CD4-positive, alpha-beta T cell (primary cell): Measurements from ENCODE around the gene TRABD2B. TPM values are rescaled to one million over a fixed set of nuclear protein-coding genes. Genes with fewer than 3 reads are reported as not detected.

ENCODE experiments used
- ATAC-seq: fragments of 200-7000 bp; cut with Tn5 transposase; one replicate; pipeline ENCODE4 v1.10.0; 2022; ENCODE audit warnings: mild to moderate bottlenecking; ENCODE audit not compliant: poor library complexity
- CTCF ChIA-PET: fragments of 350-600 bp; sonication (Branson Sonifier 250); formaldehyde crosslinking; loops from one replicate; lab custom pipeline; 2021; ENCODE audit warnings: antibody characterized with exemption, inconsistent platforms; lab: Charles Lee
- POLR2A ChIA-PET: fragments of 350-600 bp; sonication (Branson Sonifier 250); formaldehyde crosslinking; loops from one replicate; lab custom pipeline; 2021; ENCODE audit warnings: antibody characterized with exemption, inconsistent platforms; lab: Charles Lee
- DNase-seq, 14 experiments: peaks; one replicate each; pipeline ENCODE4 v3.0.0-alpha.2; 2013 to 2020; ENCODE audit warnings: mixed read lengths in 2 of 14
- H3K27ac ChIP-seq, 2 donors: one replicate each; pipeline versions ENCODE4 v1.5.1 to v1.7.0; 2013; ENCODE audit warnings: low read length in 2 of 2, low read depth in 1 of 2, mild to moderate bottlenecking in 1 of 2
- H3K27me3 ChIP-seq, 2 experiments: 1 replicate in 1 of 2; 2 replicates in 1 of 2; pipeline versions ENCODE4 v1.6.1 to v1.7.0; 2013; ENCODE audit warnings: low read length in 2 of 2, control low read depth in 1 of 2, mild to moderate bottlenecking in 1 of 2, moderate library complexity in 1 of 2; ENCODE audit not compliant: insufficient read depth in 2 of 2, control insufficient read depth in 1 of 2
- H3K36me3 ChIP-seq: one replicate; pipeline ENCODE4 v1.6.1; 2013; ENCODE audit warnings: low read length, control low read depth; ENCODE audit not compliant: insufficient read depth
- H3K4me1 ChIP-seq: one replicate; pipeline ENCODE4 v1.6.1; 2013; ENCODE audit warnings: low read length, control low read depth; ENCODE audit not compliant: insufficient read depth
- H3K4me3 ChIP-seq: one replicate; pipeline ENCODE4 v1.5.1; 2013; ENCODE audit warnings: mild to moderate bottlenecking, low read length, moderate library complexity
- H3K9me3 ChIP-seq, 2 experiments: 1 replicate in 1 of 2; 2 replicates in 1 of 2; pipeline versions ENCODE4 v1.6.1 to v1.7.0; 2013; ENCODE audit warnings: low read length in 2 of 2, mild to moderate bottlenecking in 2 of 2, control low read depth in 1 of 2, moderate library complexity in 1 of 2; ENCODE audit not compliant: control insufficient read depth in 1 of 2, insufficient read depth in 1 of 2
- H3K27ac Mint-ChIP-seq: one replicate; pipeline ENCODE4 v1.8.0; 2020; ENCODE audit warnings: mixed read lengths
- H3K27me3 Mint-ChIP-seq: one replicate; pipeline ENCODE4 v1.8.0; 2021; ENCODE audit warnings: mixed read lengths
- H3K36me3 Mint-ChIP-seq: one replicate; pipeline ENCODE4 v1.8.0; 2021; ENCODE audit warnings: low read depth, mixed read lengths
- H3K4me1 Mint-ChIP-seq: one replicate; pipeline ENCODE4 v1.8.0; 2021; ENCODE audit warnings: low read depth, mixed read lengths
- H3K4me3 Mint-ChIP-seq: one replicate; pipeline ENCODE4 v1.8.0; 2020; ENCODE audit warnings: mild to moderate bottlenecking, mixed read lengths
- H3K9me3 Mint-ChIP-seq: one replicate; pipeline ENCODE4 v1.8.0; 2020; ENCODE audit warnings: mixed read lengths
- intact Hi-C, 2 experiments: fragments of 100-400 bp; cut with DNase I in 1 of 2; cut with micrococcal nuclease in 1 of 2; formaldehyde crosslinking; loops; one replicate each; pipeline versions ENCODE4 v1.15.1 to v1.9.0; 2023 to 2025; cut with DNase I, micrococcal nuclease
- total RNA-seq, 174 experiments: library from RNA in 2 of 174; stranded (reverse) in 2 of 174; gene quantifications; one replicate each; pipeline ENCODE4 v1.2.3 and lab custom pipeline; 2021 to 2026
- TF ChIP-seq, protein P1 (sequence below): fragments of 200-600 bp; IDR thresholded peaks from one replicate; pipeline ENCODE4 v1.8.0; 2022; ENCODE audit warnings: antibody characterized with exemption, mild to moderate bottlenecking

The TRABD2B gene
- total RNA-seq, 2 experiments from 2014 or later = not detected

- Histone ChIP-seq H3K27ac (no peak overlapping the region), H3K27me3 (peaks cover 0 to 8% of the 10 kb centered on the region in 2 experiments), H3K9me3 (peaks cover 0 to 3% of the 10 kb centered on the region in 2 experiments), H3K36me3 (no peaks in the 10 kb centered on the region), H3K4me3 (no peak overlapping the region), H3K4me1 (no peaks in the 10 kb centered on the region)
- no peak for DNase-seq
- no peaks in the 10 kb centered on the region for H3K36me3 Mint-ChIP-seq
- H3K27ac Mint-ChIP-seq = no peak overlapping the region
- H3K4me3 Mint-ChIP-seq = no peak overlapping the region
- ATAC-seq = no peak
- ChIA-PET CTCF (no interaction called here), POLR2A (no interaction called here)
- no peaks in the 10 kb centered on the region for H3K4me1 Mint-ChIP-seq
- intact Hi-C loops = no loop called here
- TF ChIP-seq, protein P1, sequence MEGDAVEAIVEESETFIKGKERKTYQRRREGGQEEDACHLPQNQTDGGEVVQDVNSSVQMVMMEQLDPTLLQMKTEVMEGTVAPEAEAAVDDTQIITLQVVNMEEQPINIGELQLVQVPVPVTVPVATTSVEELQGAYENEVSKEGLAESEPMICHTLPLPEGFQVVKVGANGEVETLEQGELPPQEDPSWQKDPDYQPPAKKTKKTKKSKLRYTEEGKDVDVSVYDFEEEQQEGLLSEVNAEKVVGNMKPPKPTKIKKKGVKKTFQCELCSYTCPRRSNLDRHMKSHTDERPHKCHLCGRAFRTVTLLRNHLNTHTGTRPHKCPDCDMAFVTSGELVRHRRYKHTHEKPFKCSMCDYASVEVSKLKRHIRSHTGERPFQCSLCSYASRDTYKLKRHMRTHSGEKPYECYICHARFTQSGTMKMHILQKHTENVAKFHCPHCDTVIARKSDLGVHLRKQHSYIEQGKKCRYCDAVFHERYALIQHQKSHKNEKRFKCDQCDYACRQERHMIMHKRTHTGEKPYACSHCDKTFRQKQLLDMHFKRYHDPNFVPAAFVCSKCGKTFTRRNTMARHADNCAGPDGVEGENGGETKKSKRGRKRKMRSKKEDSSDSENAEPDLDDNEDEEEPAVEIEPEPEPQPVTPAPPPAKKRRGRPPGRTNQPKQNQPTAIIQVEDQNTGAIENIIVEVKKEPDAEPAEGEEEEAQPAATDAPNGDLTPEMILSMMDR = no peak
- H3K9me3 Mint-ChIP-seq = no peaks in the 10 kb centered on the region
- H3K27me3 Mint-ChIP-seq = peaks cover 8% of the 10 kb centered on the region
Measured at GRCh38 chr1:47886141-47886540, 111.0 kb downstream of the TRABD2B start.

- no peaks in the 10 kb centered on the region for H3K36me3 Mint-ChIP-seq
- POLR2A ChIA-PET = no interaction called here
- ATAC-seq = no peak
- Histone ChIP-seq H3K9me3 (peaks cover 0 to 3% of the 10 kb centered on the region in 2 experiments), H3K4me1 (no peaks in the 10 kb centered on the region), H3K36me3 (no peaks in the 10 kb centered on the region), H3K4me3 (no peak overlapping the region), H3K27ac (no peak overlapping the region), H3K27me3 (peaks cover 0 to 8% of the 10 kb centered on the region in 2 experiments)
- H3K9me3 Mint-ChIP-seq = no peaks in the 10 kb centered on the region
- intact Hi-C loops = no loop called here
- no peak for DNase-seq
- H3K27me3 Mint-ChIP-seq = peaks cover 8% of the 10 kb centered on the region
- H3K4me1 Mint-ChIP-seq = no peaks in the 10 kb centered on the region
- H3K27ac Mint-ChIP-seq = no peak overlapping the region
- TF ChIP-seq, protein P1 = no peak
- CTCF ChIA-PET = no interaction called here
- H3K4me3 Mint-ChIP-seq = no peak overlapping the region
Measured at GRCh38 chr1:47885062-47885830, 111.9 kb downstream of the TRABD2B start.

DNA sequence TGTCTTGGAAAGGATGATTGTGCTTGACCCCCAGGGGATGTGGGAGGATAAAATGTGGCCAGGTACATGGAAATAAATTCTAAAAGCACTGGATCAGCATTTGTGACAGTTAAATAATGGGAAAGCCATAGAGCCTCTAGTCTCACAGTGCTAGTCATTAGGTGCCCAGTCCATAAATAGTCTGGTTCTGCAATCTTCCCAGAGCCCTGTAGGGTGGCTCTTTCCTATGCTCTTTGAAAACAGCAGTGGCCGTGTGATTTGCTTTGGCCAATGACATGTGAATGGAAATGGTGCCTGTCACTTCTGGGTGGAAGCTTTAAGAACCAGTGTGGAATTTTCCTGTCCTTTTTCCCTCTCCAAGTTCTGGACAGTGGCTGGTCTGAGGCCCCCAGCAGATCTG is 113.2 kb downstream of the TRABD2B start:
- no peak overlapping the region for H3K27ac ChIP-seq
- intact Hi-C loops = no loop called here
- H3K27me3 Mint-ChIP-seq = peaks cover 8% of the 10 kb centered on the region
- CTCF ChIA-PET = no interaction called here
- no peaks in the 10 kb centered on the region for H3K9me3 Mint-ChIP-seq
- no peaks in the 10 kb centered on the region for H3K4me1 Mint-ChIP-seq
- no peak for DNase-seq
- no peak overlapping the region for H3K27ac Mint-ChIP-seq
- no peak for ATAC-seq
- H3K27me3 ChIP-seq = peaks cover 0 to 8% of the 10 kb centered on the region in 2 experiments
- H3K4me3 Mint-ChIP-seq = no peak overlapping the region
- TF ChIP-seq, protein P1 = no peak
- H3K4me3 ChIP-seq = no peak overlapping the region
- no peaks in the 10 kb centered on the region for H3K4me1 ChIP-seq
- H3K36me3 Mint-ChIP-seq = no peaks in the 10 kb centered on the region
- no peaks in the 10 kb centered on the region for H3K36me3 ChIP-seq
- H3K9me3 ChIP-seq = peaks cover 0 to 3% of the 10 kb centered on the region in 2 experiments
- POLR2A ChIA-PET = no interaction called here
